ENCODE results near the gene CYP2W1. TPM values are rescaled to one million over a fixed set of nuclear protein-coding genes. Genes with fewer than 3 reads are reported as not detected.
A peak's percentile ranks its signal among the peaks of the same experiment; 100 is the strongest.

Gene CYP2W1
- total and polyA plus RNA-seq, 2 experiments from 2014 or later, result 31.1 to 72.3 TPM

GRCh38 chr7:981793-982510 lies 1.0 kb upstream of the CYP2W1 start:
- H3K36me3 ChIP-seq (replicated peaks; ENCODE audit: insufficient read depth, low read depth), result no peaks in the 10 kb centered on the region
- H3K9me2 ChIP-seq (replicated peaks; ENCODE audit: insufficient read depth), result no peaks in the 10 kb centered on the region
- TF ChIP-seq EZH2phosphoT487 (IDR thresholded peaks at IDR 0.05; ENCODE audit: low read depth, severe bottlenecking, unreplicated experiment) (no peak), EZH2 (IDR thresholded peaks at IDR 0.05; ENCODE audit: borderline replicate concordance) (no peak)
- no peaks in the 10 kb centered on the region for H3K27me3 ChIP-seq
- WGBS (ENCODE audit: low lambda C conversion rate, missing lambda C conversion rate), result 89% methylated on average over 19 of the region's 19 CpGs
- peak overlapping the region; percentile 39 for H3K27ac ChIP-seq
- H3K4me3 ChIP-seq, result no peak overlapping the region
- H3K9me3 ChIP-seq (ENCODE audit: low read depth), result no peaks in the 10 kb centered on the region
- H3K4me1 ChIP-seq (ENCODE audit: insufficient read depth), result peaks cover 30% of the 10 kb centered on the region
- H2AFZ ChIP-seq, result no peak overlapping the region
- peaks cover 8% of the 10 kb centered on the region for H3K79me2 ChIP-seq
- no peak for DNase-seq (ENCODE audit: low spot score)
- H4K20me1 ChIP-seq (ENCODE audit: insufficient read depth, poor library complexity, severe bottlenecking), result no peaks in the 10 kb centered on the region
- no peak overlapping the region for H3K4me2 ChIP-seq

- 70% methylated on average over 10 of the region's 10 CpGs for WGBS (ENCODE audit: low lambda C conversion rate, missing lambda C conversion rate)
- DNase-seq (ENCODE audit: low spot score), result no peak
- peaks cover 30% of the 10 kb centered on the region for H3K4me1 ChIP-seq (ENCODE audit: insufficient read depth)
- peaks cover 8% of the 10 kb centered on the region for H3K79me2 ChIP-seq
- H3K27ac ChIP-seq, result peak overlapping the region; percentile 39
- peak overlapping the region; percentile 73 for H3K4me2 ChIP-seq
- TF ChIP-seq CTCF (IDR thresholded peaks at IDR 0.05; ENCODE audit: poor library complexity) (no peak), EZH2phosphoT487 (IDR thresholded peaks at IDR 0.05; ENCODE audit: low read depth, severe bottlenecking, unreplicated experiment) (no peak), EZH2 (IDR thresholded peaks at IDR 0.05; ENCODE audit: borderline replicate concordance) (no peak)
- H2AFZ ChIP-seq, result no peak overlapping the region
- no peaks in the 10 kb centered on the region for H3K27me3 ChIP-seq
- no peaks in the 10 kb centered on the region for H3K9me2 ChIP-seq (replicated peaks; ENCODE audit: insufficient read depth)
- no peaks in the 10 kb centered on the region for H4K20me1 ChIP-seq (ENCODE audit: insufficient read depth, poor library complexity, severe bottlenecking)
- H3K36me3 ChIP-seq (replicated peaks; ENCODE audit: insufficient read depth, low read depth), result no peaks in the 10 kb centered on the region
- H3K4me3 ChIP-seq, result no peak overlapping the region
- no peaks in the 10 kb centered on the region for H3K9me3 ChIP-seq (ENCODE audit: low read depth)
Measured at GRCh38 chr7:982511-983003, 424 bp upstream of the CYP2W1 start.

GRCh38 chr7:983616-984071 lies 663 bp downstream of the CYP2W1 start:
- Histone ChIP-seq H3K27me3 (no peaks in the 10 kb centered on the region), H3K4me3 (no peak overlapping the region), H2AFZ (no peak overlapping the region), H3K36me3 (replicated peaks; ENCODE audit: insufficient read depth, low read depth) (no peaks in the 10 kb centered on the region), H3K79me2 (peaks cover 8% of the 10 kb centered on the region), H3K4me1 (ENCODE audit: insufficient read depth) (peaks cover 32% of the 10 kb centered on the region), H3K4me2 (peak overlapping the region; percentile 73), H3K27ac (peak overlapping the region; percentile 39), H4K20me1 (ENCODE audit: insufficient read depth, poor library complexity, severe bottlenecking) (no peaks in the 10 kb centered on the region), H3K9me2 (replicated peaks; ENCODE audit: insufficient read depth) (no peaks in the 10 kb centered on the region), H3K9me3 (ENCODE audit: low read depth) (no peaks in the 10 kb centered on the region)
- no peak for DNase-seq (ENCODE audit: low spot score)
- no peak for TF ChIP-seq EZH2 (IDR thresholded peaks at IDR 0.05; ENCODE audit: borderline replicate concordance)
- TF ChIP-seq CTCF (IDR thresholded peaks at IDR 0.05; ENCODE audit: poor library complexity), result no peak
- TF ChIP-seq EZH2phosphoT487 (IDR thresholded peaks at IDR 0.05; ENCODE audit: low read depth, severe bottlenecking, unreplicated experiment), result no peak
- 96% methylated on average over 19 of the region's 20 CpGs for WGBS (ENCODE audit: low lambda C conversion rate, missing lambda C conversion rate)
